HG03280 (cell line): ENCODE measurements around the gene INPP5J.
"Not testable (repeated sequence)": the region's sequence is repeated elsewhere in the genome, so short reads cannot be mapped to it uniquely, and the experiment has no call there.

Experiments used
- ATAC-seq: cut with Tn5 transposase; IDR thresholded peaks from one replicate; pipeline ENCODE4 v1.9.1; 2021; ENCODE audit warnings: mild to moderate bottlenecking, moderate library complexity; ENCODE audit not compliant: unreplicated experiment

INPP5J gene

GRCh38 chr22:31087744-31088215, 35.0 kb upstream of the INPP5J start:
- no peak for ATAC-seq

- no peak for ATAC-seq
Observed at GRCh38 chr22:31088233-31088986, 34.4 kb upstream of the INPP5J start.

- no peak for ATAC-seq
Observed at GRCh38 chr22:31089160-31090100, 33.3 kb upstream of the INPP5J start.

GRCh38 chr22:31090217-31091085, 32.3 kb upstream of the INPP5J start:
- ATAC-seq, result no peak

- no peak for ATAC-seq
Observed at GRCh38 chr22:31091106-31091975, 31.4 kb upstream of the INPP5J start.

- ATAC-seq, result no peak
Observed at GRCh38 chr22:31092161-31092560, 30.6 kb upstream of the INPP5J start.

- ATAC-seq, result no peak
Observed at GRCh38 chr22:31093086-31093850, 29.5 kb upstream of the INPP5J start.

GRCh38 chr22:31094021-31094551, 28.7 kb upstream of the INPP5J start:
- ATAC-seq, result no peak

- no peak for ATAC-seq
Observed at GRCh38 chr22:31094741-31095140, 28.0 kb upstream of the INPP5J start.

- ATAC-seq, result no peak
Observed at GRCh38 chr22:31095637-31096249, 27.0 kb upstream of the INPP5J start.

GRCh38 chr22:31096657-31097279, 26.0 kb upstream of the INPP5J start:
- no peak for ATAC-seq

- ATAC-seq, result not testable (repeated sequence)
Observed at GRCh38 chr22:31097539-31097938, 25.2 kb upstream of the INPP5J start.

- ATAC-seq, result no peak
Observed at GRCh38 chr22:31097941-31098631, 24.7 kb upstream of the INPP5J start.

GRCh38 chr22:31098632-31099110, 24.1 kb upstream of the INPP5J start:
- ATAC-seq, result no peak

- ATAC-seq, result no peak
Observed at GRCh38 chr22:31099386-31099785, 23.4 kb upstream of the INPP5J start.

- no peak for ATAC-seq
Observed at GRCh38 chr22:31099841-31100761, 22.7 kb upstream of the INPP5J start.
